ENCODE data around the gene CDC7. TPM values are rescaled to one million over a fixed set of nuclear protein-coding genes. Genes with fewer than 3 reads are reported as not detected.

CDC7 gene
- total RNA-seq, 1 experiment from 2014 or later, result 49.9 TPM

- no peaks in the 10 kb centered on the region for H3K27me3 Mint-ChIP-seq (ENCODE audit: low read depth)
- POLR2A ChIA-PET, result no interaction called here
- peak; percentile 39; the same call in 1 of the 2 replicates for ATAC-seq
Observed at GRCh38 chr1:91529856-91530255, 29.2 kb downstream of the CDC7 start.

More at GRCh38 chr1:91529856-91530255, 29.2 kb downstream of the CDC7 start:
- peak overlapping the region; percentile 69; the same call in 1 of the 2 replicates for H3K27ac Mint-ChIP-seq
- no peak for DNase-seq (ENCODE audit: low spot score)
- no peak for TF ChIP-seq RORB (CRISPR knock-in tag; IDR thresholded peaks at IDR 0.05)
- no peak for TF ChIP-seq JAZF1 (CRISPR knock-in tag; IDR thresholded peaks at IDR 0.05)
- no peak for TF ChIP-seq NR3C1 (CRISPR knock-in tag; conservative IDR thresholded peaks at IDR 0.05; ENCODE audit: low read depth)
- TF ChIP-seq MXD4 (CRISPR knock-in tag; IDR thresholded peaks at IDR 0.05; ENCODE audit: borderline replicate concordance), result no peak
- no peak for TF ChIP-seq IRF2 (CRISPR knock-in tag; IDR thresholded peaks at IDR 0.05; ENCODE audit: borderline replicate concordance, low read depth)
- no peak for TF ChIP-seq CREB1 (CRISPR knock-in tag; IDR thresholded peaks at IDR 0.05)
- TF ChIP-seq ZNF423 (CRISPR knock-in tag; IDR thresholded peaks at IDR 0.05), result no peak
- no peak for TF ChIP-seq ZNF138 (CRISPR knock-in tag; conservative IDR thresholded peaks at IDR 0.05)
- no peak for TF ChIP-seq CTCF (IDR thresholded peaks at IDR 0.05)
- no peak for TF ChIP-seq ZNF425 (CRISPR knock-in tag; conservative IDR thresholded peaks at IDR 0.05)
- TF ChIP-seq NR1H2 (CRISPR knock-in tag; IDR thresholded peaks at IDR 0.05), result no peak
- TF ChIP-seq ZSCAN18 (CRISPR knock-in tag; IDR thresholded peaks at IDR 0.05), result no peak
- no peak for TF ChIP-seq AR (CRISPR knock-in tag; IDR thresholded peaks at IDR 0.05)
- no peak for TF ChIP-seq GTF2I (CRISPR knock-in tag; conservative IDR thresholded peaks at IDR 0.05)
- TF ChIP-seq ZNF121 (CRISPR knock-in tag; IDR thresholded peaks at IDR 0.05), result no peak
- no peak for TF ChIP-seq ZNF512 (CRISPR knock-in tag; IDR thresholded peaks at IDR 0.05; ENCODE audit: borderline replicate concordance)
- no peak for TF ChIP-seq OVOL2 (CRISPR knock-in tag; IDR thresholded peaks at IDR 0.05; ENCODE audit: borderline replicate concordance)
- no peak for TF ChIP-seq NFATC4 (CRISPR knock-in tag; IDR thresholded peaks at IDR 0.05)
- no peak overlapping the region for H3K4me3 Mint-ChIP-seq
- peaks cover 10% of the 10 kb centered on the region for H3K4me1 Mint-ChIP-seq
- no peaks in the 10 kb centered on the region for H3K9me3 Mint-ChIP-seq
- CTCF ChIA-PET, result interaction anchor here (0.6 to 1.2 kb wide), 4 partner anchors 130 to 513 kb away, joined by 3 to 5 read pairs (median 3); no protein-coding TSS in a partner anchor
- H3K36me3 Mint-ChIP-seq, result no peaks in the 10 kb centered on the region

All from WTC11 (cell line).